A549 (cell line): ENCODE results near the gene RCAN3. TPM values are rescaled to one million over a fixed set of nuclear protein-coding genes. Genes with fewer than 3 reads are reported as not detected.

ENCODE experiments used
- ATAC-seq, 2 experiments: fragments of 200-7000 bp in 1 of 2; fragments of >200 bp in 1 of 2; cut with Nextera tagmentation in 1 of 2; cut with Tn5 transposase in 1 of 2; 3 replicates each; pipeline versions ENCODE4 v1.8.0 to v1.9.1; 2018 to 2020; ENCODE audit warnings: mild to moderate bottlenecking in 1 of 2, moderate library complexity in 1 of 2
- CTCF ChIA-PET: fragments of 300-600 bp; sonication (Branson Sonifier 250); formaldehyde crosslinking; extraction: SDS; loops from one replicate; lab custom pipeline; 2021; ENCODE audit warnings: antibody characterized with exemption, inconsistent platforms; lab: Yijun Ruan, JAX
- POLR2A ChIA-PET: fragments of 350-600 bp; formaldehyde crosslinking; extraction: SDS; loops from one replicate; lab custom pipeline; 2021; ENCODE audit warnings: antibody characterized with exemption, inconsistent platforms; lab: Yijun Ruan, JAX
- DNase-seq, 2 experiments: peaks; one replicate each; pipeline versions ENCODE4 v3.0.0 to v3.0.0-alpha.2; 2011 to 2016; ENCODE audit warnings: low read depth in 1 of 2, low spot score in 1 of 2
- FAIRE-seq: peaks from 2 replicates; lab custom pipeline; 2011; peaks lifted over from hg19 to GRCh38; lab: Jason Lieb, UNC
- H3K27ac ChIP-seq, 2 experiments: fragments of >200 bp; sonication (Bioruptor Twin); formaldehyde crosslinking; 3 replicates each; pipeline ENCODE4 v1.5.1; 2016 to 2017
- H3K4me1 ChIP-seq: fragments of >200 bp; sonication (Bioruptor Twin); formaldehyde crosslinking; 3 replicates; pipeline ENCODE4 v1.6.1; 2016
- H3K4me2 ChIP-seq: fragments of >200 bp; sonication (Bioruptor Twin); formaldehyde crosslinking; 3 replicates; pipeline ENCODE4 v1.6.1; 2016
- H3K4me3 ChIP-seq: fragments of >200 bp; sonication (Bioruptor Twin); formaldehyde crosslinking; 3 replicates; pipeline ENCODE4 v1.5.1; 2016
- H3K9me3 ChIP-seq: fragments of >200 bp; sonication (Bioruptor Twin); formaldehyde crosslinking; 3 replicates; pipeline ENCODE4 v1.6.1; 2016
- ATOH8 ChIP-seq: fragments of 250-450 bp; sonication (Bioruptor Pico); IDR thresholded peaks from 2 replicates; pipeline ENCODE4 v1.5.0; 2020; ENCODE audit warnings: low read depth, mild to moderate bottlenecking, moderate library complexity
- BCL3 ChIP-seq: fragments of >200 bp; sonication (Bioruptor Twin); formaldehyde crosslinking; IDR thresholded peaks from 3 replicates; pipeline ENCODE4 v1.6.1; 2016
- BHLHE40 ChIP-seq: IDR thresholded peaks from 2 replicates; pipeline ENCODE4 v1.6.1; 2012; ENCODE audit warnings: low read depth, low read length, inconsistent platforms
- CBX8 ChIP-seq: fragments of 200-600 bp; sonication (generic); IDR thresholded peaks from 2 replicates; pipeline ENCODE4 v1.6.1; 2016
- CHD2 ChIP-seq: fragments of 150-350 bp; IDR thresholded peaks from 2 replicates; pipeline ENCODE4 v1.6.1; 2014; ENCODE audit warnings: low read length; ENCODE audit not compliant: partially characterized antibody
- CHD4 ChIP-seq: fragments of 200-600 bp; sonication (generic); IDR thresholded peaks from 2 replicates; pipeline ENCODE4 v1.6.1; 2016; ENCODE audit warnings: antibody characterized with exemption, mild to moderate bottlenecking, borderline replicate concordance
- EHF ChIP-seq: fragments of 250-450 bp; sonication (Bioruptor Pico); IDR thresholded peaks from 2 replicates; pipeline ENCODE4 v1.5.0; 2020; ENCODE audit warnings: mild to moderate bottlenecking
- EHMT2 ChIP-seq: fragments of 200-600 bp; sonication (generic); IDR thresholded peaks from 2 replicates; pipeline ENCODE4 v1.6.1; 2016; ENCODE audit warnings: antibody characterized with exemption, low read depth, mild to moderate bottlenecking, moderate library complexity
- EP300 ChIP-seq, 2 experiments: fragments of >200 bp; sonication (Bioruptor Twin); formaldehyde crosslinking; IDR thresholded peaks; 2 replicates in 1 of 2; 3 replicates in 1 of 2; pipeline ENCODE4 v1.6.1; 2016 to 2017
- FOSL2 ChIP-seq, 2 experiments: fragments of 450-650 bp in 1 of 2; fragments of >200 bp in 1 of 2; sonication (Bioruptor Twin) in 1 of 2; formaldehyde crosslinking; IDR thresholded peaks; 2 replicates each; pipeline versions ENCODE4 v1.5.0 to v1.6.1; 2016 to 2020; ENCODE audit warnings: mild to moderate bottlenecking in 1 of 2, moderate library complexity in 1 of 2
- HDAC2 ChIP-seq: fragments of 200-600 bp; sonication (generic); IDR thresholded peaks from 2 replicates; pipeline ENCODE4 v1.6.1; 2016
- HEYL ChIP-seq: fragments of 250-450 bp; sonication (Bioruptor Pico); IDR thresholded peaks from 2 replicates; pipeline ENCODE4 v1.8.0; 2021; ENCODE audit warnings: mild to moderate bottlenecking, moderate library complexity
- HOXB13 ChIP-seq: fragments of 250-450 bp; sonication (Bioruptor Pico); IDR thresholded peaks from 2 replicates; pipeline ENCODE4 v1.5.0; 2020; ENCODE audit warnings: low read depth, mild to moderate bottlenecking, moderate library complexity
- HOXB5 ChIP-seq: fragments of 250-450 bp; sonication (Bioruptor Pico); IDR thresholded peaks from 2 replicates; pipeline ENCODE4 v1.5.0; 2020; ENCODE audit warnings: mild to moderate bottlenecking, moderate library complexity
- JUN ChIP-seq, 2 experiments: fragments of >200 bp; sonication (Bioruptor Twin); formaldehyde crosslinking; IDR thresholded peaks; 2 replicates in 1 of 2; 3 replicates in 1 of 2; pipeline ENCODE4 v1.6.1; 2016 to 2017
- MAFK ChIP-seq: fragments of 450-650 bp; IDR thresholded peaks from 2 replicates; pipeline ENCODE4 v1.6.1; 2014; ENCODE audit not compliant: partially characterized antibody
- MAZ ChIP-seq: fragments of 150-350 bp; IDR thresholded peaks from 2 replicates; pipeline ENCODE4 v1.6.1; 2014; ENCODE audit warnings: antibody characterized with exemption, low read depth, low read length, borderline replicate concordance
- NFE2L2 ChIP-seq: fragments of 150-350 bp; conservative IDR thresholded peaks from 2 replicates; pipeline ENCODE4 v1.6.1; 2014; ENCODE audit warnings: low read length
- NR3C1 ChIP-seq: fragments of >200 bp; sonication (Bioruptor Twin); formaldehyde crosslinking; IDR thresholded peaks from 3 replicates; pipeline ENCODE4 v1.6.1; 2017
- POLR2A ChIP-seq: IDR thresholded peaks from 2 replicates; pipeline ENCODE4 v1.6.1; 2012; ENCODE audit warnings: mild to moderate bottlenecking, low read length
- RARB ChIP-seq: fragments of 250-450 bp; sonication (Bioruptor Pico); IDR thresholded peaks from 2 replicates; pipeline ENCODE4 v1.8.0; 2021; ENCODE audit warnings: mild to moderate bottlenecking, moderate library complexity
- RFX5 ChIP-seq: fragments of 450-650 bp; IDR thresholded peaks from 2 replicates; pipeline ENCODE4 v1.7.1; 2014; ENCODE audit warnings: antibody characterized with exemption, mild to moderate bottlenecking, moderate library complexity
- SREBF2 ChIP-seq: fragments of 450-650 bp; IDR thresholded peaks from 2 replicates; pipeline ENCODE4 v1.6.1; 2014; ENCODE audit warnings: mild to moderate bottlenecking, moderate library complexity
- TP53 ChIP-seq: fragments of 250-450 bp; sonication (Bioruptor Pico); IDR thresholded peaks from 2 replicates; pipeline ENCODE4 v1.5.0; 2021; ENCODE audit warnings: mild to moderate bottlenecking, moderate library complexity
- ZC3H11A ChIP-seq: fragments of 450-650 bp; IDR thresholded peaks from 2 replicates; pipeline ENCODE4 v1.6.1; 2014; ENCODE audit warnings: antibody characterized with exemption, mild to moderate bottlenecking
- ZNF302 ChIP-seq: fragments of 250-450 bp; sonication (Bioruptor Pico); IDR thresholded peaks from 2 replicates; pipeline ENCODE4 v1.9.0; 2021; ENCODE audit warnings: inconsistent platforms, mild to moderate bottlenecking, moderate library complexity
- ZSCAN20 ChIP-seq: fragments of 250-450 bp; sonication (Bioruptor Pico); IDR thresholded peaks from 2 replicates; pipeline ENCODE4 v1.8.0; 2022; ENCODE audit warnings: mild to moderate bottlenecking, moderate library complexity
- WGBS: methylation state at CpG from one replicate; pipeline ENCODE4 v1.1.6; 2017; ENCODE audit errors: missing lambda C conversion rate; 5-methylcytosine and 5-hydroxymethylcytosine counted together
- polyA plus RNA-seq, 4 experiments: library from polyadenylated mRNA; depleted of rRNA in 3 of 4; stranded (reverse); fragments of >200 nt; fragmentation: RNase III in 1 of 4; extraction: RNeasy Plus Mini Kit Qiagen cat#74134 plus additional on column Dnase treatment in 1 of 4; gene quantifications; 2 replicates in 3 of 4; 3 replicates in 1 of 4; pipeline ENCODE4 v1.2.3, GENCODE V29; 2011 to 2017
- TF ChIP-seq, protein P1 (sequence below): fragments of 450-650 bp; IDR thresholded peaks from 2 replicates; pipeline ENCODE4 v1.6.1; 2014; ENCODE audit warnings: antibody characterized with exemption

The RCAN3 gene
- polyA plus RNA-seq, 2 of the 4 experiments (the other 2 are of a cell fraction), result 7.4 to 14.6 TPM

DNA sequence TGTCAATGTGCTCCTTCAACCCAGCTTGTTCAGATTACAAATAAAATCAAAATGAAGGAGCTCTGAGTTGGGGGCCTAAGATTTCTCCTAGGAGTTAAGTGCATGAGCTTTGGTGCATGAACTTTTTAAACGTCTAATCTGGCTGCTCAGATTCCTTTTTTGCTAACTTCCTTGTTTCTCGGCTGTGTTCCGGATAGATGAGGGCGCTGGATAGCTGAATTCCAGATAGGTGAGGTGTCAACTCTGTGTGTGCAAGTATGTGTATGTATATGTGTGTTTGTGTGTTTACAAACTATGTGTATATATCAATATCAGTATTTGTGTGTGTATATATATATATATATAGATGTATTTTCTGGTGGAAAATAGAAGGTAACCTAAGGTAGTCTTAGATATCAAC, 37.5 kb upstream of the RCAN3 start:
- no peak overlapping the region for H3K27ac ChIP-seq
- no peak overlapping the region for H3K4me3 ChIP-seq
- no peak for FAIRE-seq
- H3K4me1 ChIP-seq, result no peaks in the 10 kb centered on the region
- TF ChIP-seq MAZ, result no peak
- no peak for TF ChIP-seq TP53
- no peak for TF ChIP-seq EP300 (IDR thresholded peaks at IDR 0.05)
- TF ChIP-seq POLR2A, result no peak
- TF ChIP-seq HOXB13 (CRISPR knock-in tag), result no peak
- no peak for TF ChIP-seq HEYL
- TF ChIP-seq EHMT2, result no peak
- no peak for TF ChIP-seq CHD2
- no peak for TF ChIP-seq CBX8
- TF ChIP-seq SREBF2, result no peak
- no peak for TF ChIP-seq MAFK
- no peak for TF ChIP-seq ZC3H11A
- TF ChIP-seq, all 56 proteins: peak for 0
- no peak for DNase-seq
- ChIA-PET CTCF (interaction anchor here (0.6 kb wide), 1 partner anchor 266 kb away, joined by 3 read pairs; no protein-coding TSS in a partner anchor), POLR2A (no interaction called here)
- Histone ChIP-seq H3K4me2 (no peak overlapping the region), H3K9me3 (no peaks in the 10 kb centered on the region)
- 85% methylated on average over 4 of the region's 4 CpGs for WGBS
- no peak for ATAC-seq

DNA sequence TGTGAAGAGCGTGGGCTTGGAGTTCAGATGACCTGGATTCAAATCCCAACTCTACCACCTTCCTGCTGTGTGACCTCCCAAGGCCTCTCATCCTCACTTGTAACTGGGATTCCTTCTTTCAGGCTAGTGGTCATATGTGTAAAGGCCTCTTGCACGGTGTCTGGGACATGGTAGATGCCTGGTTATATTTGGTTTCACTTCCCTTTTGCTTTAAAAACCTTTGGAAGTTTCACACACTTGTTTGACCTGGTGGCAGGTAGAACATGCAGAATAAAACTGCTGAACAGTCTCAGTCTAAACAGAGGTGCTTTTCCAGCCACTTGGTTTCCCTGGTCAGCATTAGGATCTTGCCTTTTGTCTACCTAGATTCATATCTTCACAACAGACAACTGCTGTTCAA, 37.0 kb upstream of the RCAN3 start:
- Histone ChIP-seq H3K4me1 (no peaks in the 10 kb centered on the region), H3K4me3 (no peak overlapping the region), H3K4me2 (no peak overlapping the region), H3K27ac (no peak overlapping the region), H3K9me3 (no peaks in the 10 kb centered on the region)
- 77% methylated on average over 2 of the region's 2 CpGs for WGBS
- no peak for TF ChIP-seq HDAC2
- no peak for TF ChIP-seq BCL3
- no peak for TF ChIP-seq EHF (CRISPR knock-in tag)
- TF ChIP-seq CHD4, result no peak
- no peak for TF ChIP-seq ZSCAN20 (CRISPR knock-in tag)
- TF ChIP-seq NFE2L2, result no peak
- DNase-seq (no peak), ATAC-seq (no peak), FAIRE-seq (no peak)
- CTCF ChIA-PET, result no interaction called here
- POLR2A ChIA-PET, result no interaction called here

- Histone ChIP-seq H3K4me2 (no peak overlapping the region), H3K27ac (no peak overlapping the region), H3K9me3 (no peaks in the 10 kb centered on the region), H3K4me3 (no peak overlapping the region), H3K4me1 (no peaks in the 10 kb centered on the region)
- ChIA-PET POLR2A (no interaction called here), CTCF (interaction anchor here (0.6 kb wide), 1 partner anchor 270 kb away, joined by 3 read pairs; no protein-coding TSS in a partner anchor)
- no peak for DNase-seq
- ATAC-seq, result no peak
- WGBS, result 75% methylated on average over 11 of the region's 11 CpGs
- no peak for FAIRE-seq
- TF ChIP-seq JUN (IDR thresholded peaks at IDR 0.05), result no peak
- no peak for TF ChIP-seq MAZ
- no peak for TF ChIP-seq EHMT2
- no peak for TF ChIP-seq HOXB5 (CRISPR knock-in tag)
- TF ChIP-seq HEYL, result no peak
- TF ChIP-seq EHF (CRISPR knock-in tag), result no peak
- TF ChIP-seq CBX8, result no peak
- TF ChIP-seq FOSL2 (IDR thresholded peaks at IDR 0.05), result no peak
- TF ChIP-seq FOSL2 (CRISPR knock-in tag; IDR thresholded peaks at IDR 0.05), result no peak
- no peak for TF ChIP-seq ZNF302 (CRISPR knock-in tag)
Measured at GRCh38 chr1:24468685-24469316, 33.8 kb upstream of the RCAN3 start.

GRCh38 chr1:24470592-24470991, 32.0 kb upstream of the RCAN3 start:
- ATAC-seq (no peak), FAIRE-seq (no peak), DNase-seq (no peak)
- Histone ChIP-seq H3K4me2 (no peak overlapping the region), H3K27ac (no peak overlapping the region), H3K9me3 (no peaks in the 10 kb centered on the region), H3K4me1 (no peaks in the 10 kb centered on the region), H3K4me3 (no peak overlapping the region)
- 97% methylated on average over 2 of the region's 2 CpGs for WGBS
- ChIA-PET CTCF (no interaction called here), POLR2A (no interaction called here)
- TF ChIP-seq NR3C1 (no peak), BCL3 (no peak), RARB (no peak), MAFK (no peak), ATOH8 (no peak), POLR2A (no peak), HOXB13 (CRISPR knock-in tag) (no peak), RFX5 (no peak), BHLHE40 (no peak), EHF (CRISPR knock-in tag) (no peak), MAZ (no peak), CBX8 (no peak)
- TF ChIP-seq, protein P1, sequence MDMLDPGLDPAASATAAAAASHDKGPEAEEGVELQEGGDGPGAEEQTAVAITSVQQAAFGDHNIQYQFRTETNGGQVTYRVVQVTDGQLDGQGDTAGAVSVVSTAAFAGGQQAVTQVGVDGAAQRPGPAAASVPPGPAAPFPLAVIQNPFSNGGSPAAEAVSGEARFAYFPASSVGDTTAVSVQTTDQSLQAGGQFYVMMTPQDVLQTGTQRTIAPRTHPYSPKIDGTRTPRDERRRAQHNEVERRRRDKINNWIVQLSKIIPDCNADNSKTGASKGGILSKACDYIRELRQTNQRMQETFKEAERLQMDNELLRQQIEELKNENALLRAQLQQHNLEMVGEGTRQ, result no peak
